Measurements from ENCODE around the gene SENP2.

SENP2 gene

GRCh38 chr3:185555101-185555501 is 31.0 kb upstream of the SENP2 start:
- peak overlapping the region; percentile 89 for H3K27ac ChIP-seq
- TF ChIP-seq CTCF (conservative IDR thresholded peaks at IDR 0.05): no peak

- H3K27ac ChIP-seq: peak overlapping the region; percentile 89
- no peak for TF ChIP-seq CTCF (conservative IDR thresholded peaks at IDR 0.05)
Observed at GRCh38 chr3:185555860-185556347, 30.2 kb upstream of the SENP2 start.

GRCh38 chr3:185556640-185557039 is 29.5 kb upstream of the SENP2 start:
- peak overlapping the region; percentile 89 for H3K27ac ChIP-seq

- no peak for TF ChIP-seq CTCF (conservative IDR thresholded peaks at IDR 0.05)
- peak overlapping the region; percentile 89 for H3K27ac ChIP-seq
Observed at GRCh38 chr3:185558395-185558794, 27.7 kb upstream of the SENP2 start.

GRCh38 chr3:185559706-185560090 is 26.4 kb upstream of the SENP2 start:
- TF ChIP-seq CTCF (conservative IDR thresholded peaks at IDR 0.05): no peak
- H3K27ac ChIP-seq: peak overlapping the region; percentile 89

GRCh38 chr3:185560676-185561075 is 25.4 kb upstream of the SENP2 start:
- no peak overlapping the region for H3K27ac ChIP-seq
- no peak for TF ChIP-seq CTCF (conservative IDR thresholded peaks at IDR 0.05)

GRCh38 chr3:185561374-185561943 is 24.6 kb upstream of the SENP2 start:
- no peak overlapping the region for H3K27ac ChIP-seq
- TF ChIP-seq CTCF (conservative IDR thresholded peaks at IDR 0.05): no peak

- no peak overlapping the region for H3K27ac ChIP-seq
- TF ChIP-seq CTCF (conservative IDR thresholded peaks at IDR 0.05): no peak
Observed at GRCh38 chr3:185561958-185562357, 24.1 kb upstream of the SENP2 start.
